D341Med (cell line): Measurements from ENCODE around the gene UBE2M.

Experiments used
- DNase-seq: peaks from one replicate; pipeline ENCODE4 v3.0.0; 2012; ENCODE audit warnings: low spot score

UBE2M gene

DNA sequence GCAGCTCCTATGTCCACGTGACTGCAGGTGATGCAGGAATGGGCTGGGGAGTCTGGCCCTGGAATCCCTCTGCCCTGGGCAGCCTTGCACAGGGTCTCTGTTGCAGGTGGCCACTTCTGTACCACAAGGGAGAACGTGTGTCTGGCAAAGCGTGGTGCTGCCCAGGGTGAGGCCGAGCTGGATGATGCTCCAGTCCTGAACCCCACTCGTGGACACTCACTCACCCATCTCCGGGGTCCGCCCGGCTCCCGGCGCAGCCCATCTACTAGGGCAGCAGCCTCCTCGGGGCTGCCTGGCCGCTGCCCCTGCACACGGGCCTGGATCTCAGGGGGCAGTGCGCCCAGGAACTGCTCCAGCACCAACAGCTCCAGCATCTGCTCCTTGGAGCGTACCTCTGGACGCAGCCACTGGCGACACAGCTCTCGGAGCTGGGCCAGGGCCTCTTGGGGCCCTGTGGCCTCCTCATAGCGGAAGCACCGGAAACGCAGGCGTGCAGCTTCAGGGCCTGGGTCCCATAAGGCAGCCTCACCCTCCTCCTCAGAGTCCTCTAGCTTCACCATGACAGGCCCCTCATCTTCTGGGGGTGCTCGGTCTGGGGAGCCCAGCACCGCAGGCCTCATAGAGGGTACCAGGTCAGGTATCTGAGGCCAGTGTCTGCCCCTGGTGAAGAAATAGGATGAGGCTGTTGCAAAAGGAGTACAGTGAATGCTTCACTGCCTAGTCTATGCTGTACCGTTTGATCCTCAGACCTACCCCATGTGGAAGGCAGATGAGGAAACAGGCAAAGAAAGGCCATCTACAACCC, 12.6 kb upstream of the UBE2M start:
- no peak for DNase-seq

DNA sequence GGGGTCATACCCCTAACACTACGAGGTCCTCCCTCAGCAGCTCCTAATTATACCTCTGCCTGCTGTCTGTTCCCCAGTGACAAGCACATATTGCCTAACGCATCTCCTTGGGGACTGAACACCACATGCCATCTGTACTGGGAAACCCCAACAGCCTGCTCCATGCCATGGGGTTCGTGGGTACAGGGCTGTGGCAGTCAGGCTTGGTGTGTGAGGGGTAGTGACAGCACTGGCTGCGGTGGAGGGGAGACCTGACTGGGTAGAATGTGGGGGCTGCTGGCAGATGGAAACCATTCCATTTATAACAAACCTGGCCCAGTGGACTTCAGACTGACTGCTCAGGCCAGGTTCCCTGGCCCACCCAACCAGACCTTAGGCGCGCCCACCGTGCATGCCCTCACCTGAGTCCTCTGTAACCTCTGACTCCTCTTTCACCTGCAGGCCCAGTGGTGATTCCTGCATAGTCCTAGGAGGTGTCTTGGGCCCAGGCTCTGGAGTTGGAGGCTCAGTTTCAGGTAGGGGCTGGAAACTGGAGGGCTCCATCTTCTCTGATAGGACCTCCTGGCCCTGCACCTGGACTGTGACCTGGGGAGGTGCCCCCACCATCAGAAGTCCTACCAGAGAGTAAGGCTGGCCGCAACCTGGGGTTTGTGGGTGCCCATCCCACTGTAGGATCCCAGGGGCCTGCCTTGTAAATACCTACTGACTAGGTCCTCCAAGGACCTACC, 11.7 kb upstream of the UBE2M start:
- DNase-seq = no peak

DNA sequence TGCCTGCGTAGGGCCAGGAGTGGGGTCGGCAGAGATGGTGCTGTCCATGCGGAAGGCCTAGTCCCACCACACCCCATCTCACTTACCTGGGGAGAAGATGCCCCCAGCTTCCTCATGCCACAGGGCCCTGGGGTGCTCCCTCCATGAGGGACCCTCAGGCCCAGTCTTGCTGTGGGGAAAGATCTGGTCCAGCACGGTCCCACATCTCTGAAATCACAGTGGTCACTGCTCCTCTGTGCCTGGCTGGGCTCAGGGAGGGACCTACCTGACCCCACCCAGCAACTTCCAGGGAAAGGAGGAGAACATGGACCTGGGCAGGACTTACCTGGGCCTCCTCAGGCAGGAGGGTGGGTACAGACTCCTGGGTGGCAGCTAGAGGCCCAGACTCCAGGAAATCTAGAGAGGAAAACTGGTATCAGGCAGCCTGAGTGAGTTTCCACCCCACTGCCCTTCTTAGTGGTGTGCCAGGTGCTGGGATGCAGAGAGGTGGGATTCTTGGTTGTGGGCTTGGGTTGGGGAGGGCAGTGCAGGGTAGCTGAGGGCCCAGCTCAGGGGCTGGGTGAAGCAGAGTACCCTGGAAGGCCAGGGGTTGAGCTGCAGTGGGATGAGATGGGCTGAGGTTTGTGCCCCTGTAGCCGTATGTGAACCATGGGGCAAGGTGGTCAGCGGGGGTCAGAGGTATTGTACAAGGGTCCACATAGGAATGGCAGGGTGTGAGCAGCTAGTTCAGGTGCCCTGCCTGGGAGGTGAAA, 11.0 kb upstream of the UBE2M start:
- no peak for DNase-seq

DNA sequence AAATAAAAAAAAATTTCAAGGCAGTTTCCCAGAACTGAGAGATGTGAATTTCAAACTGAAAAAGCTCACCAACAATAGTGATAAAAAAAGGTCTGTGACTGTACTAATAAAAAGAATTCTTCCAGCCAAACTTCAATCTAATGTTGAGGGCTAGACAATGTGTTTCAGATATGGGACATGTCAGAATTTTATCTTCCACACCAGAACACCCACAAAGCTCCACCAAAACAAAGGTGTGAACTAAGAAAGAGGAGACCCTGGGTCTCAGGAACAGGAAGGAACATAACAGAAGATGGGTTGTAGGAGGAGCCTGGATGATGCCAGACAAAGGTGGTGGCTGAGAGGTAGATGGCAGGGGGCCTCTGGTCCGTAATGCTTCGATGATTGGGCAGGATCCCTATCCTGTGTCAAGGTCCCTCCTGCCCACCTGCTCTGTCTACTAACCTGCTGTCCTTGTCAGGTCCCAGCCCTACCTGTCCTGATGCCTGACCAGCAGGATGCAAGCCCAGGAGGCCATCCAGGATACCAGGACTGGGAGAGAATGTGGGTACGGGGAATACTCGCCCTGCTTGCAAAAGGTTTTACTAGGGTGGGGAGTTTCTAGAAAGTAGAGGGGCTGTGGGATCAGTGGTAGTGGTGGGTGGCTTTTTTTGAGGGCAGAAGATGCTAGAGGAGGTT, 10.2 kb upstream of the UBE2M start:
- DNase-seq = no peak

DNA sequence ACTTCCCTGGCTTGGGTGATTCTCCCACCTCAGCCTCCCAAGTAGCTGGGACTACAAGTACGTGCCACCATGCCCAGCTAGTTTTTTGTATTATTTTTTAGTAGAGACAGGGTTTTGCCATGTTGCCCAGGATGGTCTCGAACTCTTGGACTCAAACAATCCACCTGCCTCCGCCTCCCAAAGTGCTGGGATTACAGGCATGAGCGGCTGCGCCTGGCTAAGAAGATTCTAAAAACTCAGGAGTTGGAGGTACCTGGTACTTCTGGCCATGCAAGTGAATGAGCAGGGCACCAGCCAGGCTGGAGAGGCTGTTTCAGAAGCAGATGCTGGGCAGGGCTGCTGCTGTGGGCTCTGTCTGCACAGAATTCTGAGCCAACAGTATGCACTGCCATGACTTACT, 8.6 kb upstream of the UBE2M start:
- no peak for DNase-seq

DNA sequence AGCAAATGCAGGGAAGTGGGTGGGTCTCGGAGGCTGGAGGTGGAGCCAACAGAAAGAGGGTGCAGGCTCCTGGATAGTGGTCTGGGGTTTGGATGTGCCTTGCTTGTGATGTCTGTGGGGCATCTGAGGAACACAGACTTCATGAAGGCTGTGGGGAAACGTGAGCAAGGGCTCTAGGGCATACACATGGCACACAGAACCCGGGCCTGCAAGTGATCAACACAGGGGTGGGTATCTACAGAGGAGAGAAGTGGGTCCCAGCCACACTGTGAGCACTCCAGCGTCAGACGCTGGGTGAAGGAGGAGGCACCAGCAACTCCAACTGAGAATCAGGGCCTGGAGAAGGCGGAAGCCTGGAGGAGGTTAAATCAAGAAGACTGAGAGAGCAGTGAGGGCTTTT, 5.4 kb upstream of the UBE2M start:
- DNase-seq = no peak

DNA sequence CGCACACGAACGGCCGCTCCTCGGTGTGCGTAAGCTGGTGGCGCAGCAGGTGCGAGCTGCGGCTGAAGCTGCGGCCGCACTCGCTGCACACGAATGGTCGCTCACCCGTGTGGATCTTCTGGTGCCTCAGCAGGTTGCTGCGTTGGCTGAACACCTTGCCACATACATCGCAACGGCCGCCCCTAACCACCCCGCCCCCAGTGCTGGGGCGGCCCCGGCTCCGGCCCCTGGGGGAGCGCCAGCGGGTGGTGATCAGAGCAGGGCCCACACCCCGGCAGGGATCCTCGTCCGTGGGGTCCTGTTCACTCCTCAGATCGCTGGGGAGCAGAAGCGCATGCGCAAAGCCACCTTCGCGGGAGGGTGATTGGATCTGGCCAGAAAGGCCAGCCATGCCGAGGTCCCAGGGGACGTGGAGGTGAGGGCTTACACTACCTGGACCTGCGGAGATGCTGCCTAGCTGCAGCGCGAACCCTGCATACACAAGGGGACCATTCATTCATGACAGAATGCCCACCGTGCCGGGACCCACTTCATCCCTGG, 4.7 kb upstream of the UBE2M start:
- no peak for DNase-seq

DNA sequence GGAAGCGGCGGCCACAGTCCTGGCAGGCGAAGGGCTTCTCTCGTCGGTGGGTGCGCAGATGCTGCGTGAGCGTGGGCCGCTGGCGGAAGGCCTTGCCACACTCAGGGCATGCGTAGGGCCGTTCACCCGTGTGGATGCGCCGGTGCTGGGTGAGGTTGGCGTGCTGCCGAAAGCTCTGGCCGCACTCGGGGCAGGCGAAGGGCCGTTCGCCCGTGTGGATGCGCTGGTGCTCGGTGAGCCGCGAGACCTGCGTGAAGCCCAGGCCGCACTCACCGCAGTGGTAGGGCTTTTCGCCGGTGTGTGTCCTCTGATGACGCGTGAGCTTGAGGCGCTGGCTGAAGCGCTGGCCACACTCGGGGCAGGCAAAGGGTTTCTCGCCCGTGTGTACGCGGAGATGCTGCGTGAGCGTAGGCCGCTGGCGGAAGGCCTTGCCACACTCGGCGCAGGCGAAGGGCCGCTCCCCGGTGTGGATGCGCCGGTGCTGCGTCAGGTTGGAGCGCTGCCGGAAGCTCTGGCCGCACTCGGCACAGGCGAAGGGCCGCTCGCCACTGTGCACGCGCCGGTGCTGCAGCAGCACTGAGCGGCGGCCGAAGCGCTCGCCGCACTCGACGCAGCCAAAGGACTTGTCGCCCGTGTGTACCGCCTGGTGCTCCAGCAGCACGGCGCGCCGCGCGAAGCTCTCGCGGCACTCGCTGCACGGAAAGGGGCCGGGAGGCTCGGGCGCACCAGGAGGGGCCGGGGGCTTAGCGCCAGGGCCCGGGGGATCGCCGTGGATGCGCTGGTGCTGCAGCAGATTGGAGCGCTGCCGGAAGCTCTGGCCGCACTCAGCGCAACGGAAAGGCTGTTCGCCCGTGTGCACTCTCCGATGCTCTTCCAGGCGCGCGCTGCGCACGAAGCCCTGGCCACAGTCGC, 4.0 kb upstream of the UBE2M start:
- no peak for DNase-seq

DNA sequence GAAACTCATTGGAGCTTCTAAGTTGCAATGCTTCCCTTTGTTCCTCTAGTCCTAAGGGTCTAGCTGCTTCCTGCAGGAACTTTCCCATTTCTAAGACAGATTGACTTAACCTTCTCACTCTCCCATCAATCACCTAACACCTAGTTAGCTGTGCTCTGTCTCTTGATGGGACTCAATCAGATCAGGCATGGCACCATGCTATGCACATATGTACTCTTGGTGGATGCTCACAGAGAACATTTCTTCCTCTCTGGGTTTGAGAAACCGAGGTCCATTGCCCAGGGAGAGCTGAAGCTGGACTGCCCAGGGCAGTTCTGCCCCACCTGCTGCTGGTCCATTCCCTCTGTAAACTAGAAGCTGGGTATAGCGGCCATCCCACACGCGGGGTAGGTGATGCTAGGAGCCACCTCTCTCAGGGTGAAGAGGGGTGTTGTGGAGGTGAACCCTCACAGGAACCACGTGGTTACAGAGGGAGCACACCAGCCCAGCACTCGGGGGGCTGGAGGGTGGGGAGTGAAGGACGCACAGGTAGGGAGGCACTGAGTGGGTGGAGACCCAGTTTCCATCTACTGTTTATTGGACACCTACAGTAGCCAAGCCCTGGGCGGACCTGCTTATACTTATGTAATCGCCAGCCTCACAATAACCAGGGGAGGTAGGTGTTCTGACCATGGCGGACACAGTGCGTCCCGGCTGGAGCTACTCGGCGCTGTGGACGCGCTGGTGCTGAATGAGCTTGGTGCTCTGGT, 3.1 kb upstream of the UBE2M start:
- DNase-seq = no peak

DNA sequence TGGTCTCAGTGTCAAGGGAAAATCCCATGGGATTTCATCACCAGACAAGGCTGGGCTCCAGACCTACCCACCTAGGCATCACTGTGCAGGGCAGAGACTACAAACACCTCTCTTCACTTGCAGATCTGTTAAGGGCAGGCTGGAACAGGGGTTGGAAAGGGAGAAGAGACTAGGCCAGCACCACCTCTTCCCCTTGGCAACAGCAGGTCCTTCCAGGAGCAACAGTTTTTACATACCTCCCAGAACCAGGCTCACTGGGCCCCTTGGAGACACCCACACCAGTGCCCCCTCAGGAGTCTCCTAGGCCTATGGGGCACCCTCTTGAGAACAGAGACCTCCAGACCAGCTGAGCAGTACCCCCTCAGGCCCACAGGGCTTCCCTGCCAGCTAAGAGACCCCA, 2.5 kb upstream of the UBE2M start:
- DNase-seq = no peak

DNA sequence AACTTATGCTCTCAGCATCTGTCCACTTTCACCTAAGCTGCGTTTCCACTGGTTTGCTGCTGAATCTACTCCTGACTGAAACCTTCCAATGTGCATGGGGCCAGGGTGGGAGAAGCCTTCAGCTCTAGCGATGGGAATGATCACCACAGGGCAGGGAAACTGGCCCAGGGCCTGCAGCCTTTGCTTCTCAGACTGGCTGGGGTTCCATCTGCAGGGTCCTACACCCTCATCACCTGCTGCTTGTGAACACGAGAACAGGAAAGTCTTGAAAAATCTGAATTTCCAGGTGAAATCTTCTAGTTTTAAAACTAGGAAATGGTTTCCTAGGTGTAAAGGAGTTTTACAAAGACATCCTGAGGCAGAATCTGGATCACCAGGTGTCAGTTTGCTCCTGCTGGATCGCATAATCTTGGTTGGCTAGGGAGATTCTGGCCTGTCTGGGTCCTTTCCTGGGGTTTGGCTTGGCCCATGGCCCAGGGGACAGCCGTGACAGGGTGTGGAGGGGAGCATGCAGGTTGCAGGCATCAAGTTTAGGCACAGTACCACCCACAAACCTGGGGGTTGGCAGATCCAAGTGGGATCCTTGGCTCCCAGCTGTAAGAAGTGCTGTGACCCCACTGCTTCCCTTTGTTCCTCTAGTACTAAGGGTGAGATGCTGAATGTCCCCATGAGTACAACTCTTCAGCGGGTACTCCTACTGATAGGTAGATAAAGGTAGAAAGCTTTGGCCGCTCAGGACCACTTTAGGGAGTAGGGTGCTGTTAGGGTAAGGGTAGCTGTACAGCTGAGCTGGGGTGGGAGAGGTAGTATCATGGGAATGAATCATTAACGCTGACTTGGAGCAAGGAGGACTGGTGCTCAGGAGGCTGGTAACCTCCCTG, 1.8 kb upstream of the UBE2M start:
- DNase-seq = no peak

DNA sequence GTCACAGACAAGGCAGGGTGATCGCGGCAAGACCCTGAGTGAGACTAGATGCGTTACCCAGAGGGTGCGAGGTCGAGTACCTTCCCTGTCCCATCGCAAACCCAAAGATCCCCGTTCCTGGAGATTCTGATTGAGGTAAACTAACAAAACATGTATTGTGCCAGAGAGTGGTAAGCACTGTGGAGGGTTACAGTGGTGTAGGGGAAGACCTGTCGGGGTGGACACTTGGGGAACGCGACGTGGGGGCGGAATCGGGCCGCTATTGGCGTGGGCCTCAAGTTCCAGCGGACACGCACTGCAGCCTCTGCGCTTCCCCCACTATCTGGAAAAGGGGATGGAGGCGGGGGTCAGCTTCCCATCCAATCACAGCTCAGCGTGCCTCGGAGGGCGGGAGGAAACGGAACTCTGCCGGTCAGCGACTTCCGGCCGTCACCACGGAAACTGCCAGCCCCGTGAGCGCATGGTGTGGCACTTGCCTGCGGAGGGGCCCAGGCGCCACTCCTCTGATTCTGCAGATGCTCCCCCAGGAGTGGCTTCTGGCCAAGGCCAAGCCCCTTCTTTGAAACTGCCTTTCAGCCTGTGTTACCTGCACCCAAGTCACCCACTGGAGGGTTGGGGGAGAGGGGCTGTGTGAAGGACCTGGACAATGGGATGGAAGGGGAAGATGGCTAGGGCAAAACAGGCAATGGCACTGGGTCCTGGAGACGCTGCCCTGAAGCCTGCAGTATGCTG, 1.0 kb upstream of the UBE2M start:
- DNase-seq = peak; percentile 92

DNA sequence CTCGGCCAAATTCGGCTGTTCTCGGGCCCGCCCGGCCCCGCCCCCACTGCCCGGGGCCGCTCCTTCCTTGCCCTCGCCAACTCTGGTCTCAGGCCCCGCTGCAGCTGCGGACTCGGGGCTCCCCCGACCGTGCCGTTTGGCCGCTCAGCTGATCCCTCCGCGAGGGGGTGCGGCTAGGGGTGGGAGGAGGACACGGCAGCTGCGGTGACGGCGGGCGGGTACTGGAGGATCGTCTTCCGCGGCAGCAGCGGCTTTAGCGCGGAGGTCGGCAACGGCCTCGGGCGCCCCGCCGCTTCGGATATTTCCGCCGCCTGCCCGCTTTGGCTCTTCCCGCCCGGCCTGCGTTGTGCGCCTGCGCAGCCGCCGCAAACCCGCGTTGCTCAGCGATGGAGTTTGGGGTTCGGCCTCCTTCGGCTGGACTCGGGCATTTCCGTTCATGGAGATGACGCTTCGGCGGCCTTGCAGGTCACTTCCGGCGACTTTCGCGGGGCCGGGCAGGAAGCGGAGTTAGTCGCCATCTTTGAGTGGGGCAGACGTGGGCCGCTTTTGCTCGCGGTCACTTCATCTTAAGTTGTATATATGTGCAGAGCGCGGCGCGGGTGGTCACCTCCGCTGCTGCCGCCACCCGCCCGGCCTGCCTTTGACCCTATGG, 338 bp upstream of the UBE2M start:
- DNase-seq = peak; percentile 95

DNA sequence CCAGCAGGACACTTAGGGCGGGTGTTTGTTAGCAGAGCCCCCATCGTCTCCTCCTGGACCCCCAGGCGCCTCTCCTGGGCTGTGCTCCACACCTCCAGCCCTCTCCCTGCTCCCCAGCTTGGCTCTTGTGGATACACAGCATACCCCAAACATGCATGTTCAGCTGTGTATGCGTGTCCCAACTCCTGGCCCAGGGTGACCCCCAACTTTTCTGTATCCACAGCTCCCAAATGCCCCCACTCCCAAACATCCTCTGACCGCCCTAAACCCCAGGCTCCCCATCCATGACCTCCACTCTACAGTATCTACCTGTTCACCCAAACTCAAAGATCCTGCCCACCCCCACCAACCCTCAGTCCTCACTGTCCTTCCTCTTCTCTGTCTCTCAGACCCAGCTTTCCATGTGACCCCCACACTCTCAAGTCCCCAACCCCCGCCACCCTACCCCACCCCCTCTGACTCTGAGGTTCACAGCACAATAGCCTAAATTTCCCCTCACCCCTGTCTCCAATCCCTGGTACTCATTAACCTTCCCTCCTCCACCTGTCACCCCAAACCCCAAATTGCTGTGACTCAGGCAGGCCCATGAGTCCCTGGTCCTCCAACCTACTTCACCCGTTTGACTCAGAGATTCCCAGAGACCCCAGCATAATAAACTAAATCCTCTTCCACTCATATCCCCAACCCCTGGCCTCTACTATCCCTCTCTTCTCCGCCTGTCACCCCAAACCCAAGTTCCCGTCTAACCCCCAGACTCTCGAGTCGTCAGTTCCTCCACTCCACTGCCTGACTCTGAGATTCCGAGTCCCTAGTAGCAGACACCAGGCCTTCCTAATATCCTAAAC, 968 bp downstream of the UBE2M start:
- no peak for DNase-seq

DNA sequence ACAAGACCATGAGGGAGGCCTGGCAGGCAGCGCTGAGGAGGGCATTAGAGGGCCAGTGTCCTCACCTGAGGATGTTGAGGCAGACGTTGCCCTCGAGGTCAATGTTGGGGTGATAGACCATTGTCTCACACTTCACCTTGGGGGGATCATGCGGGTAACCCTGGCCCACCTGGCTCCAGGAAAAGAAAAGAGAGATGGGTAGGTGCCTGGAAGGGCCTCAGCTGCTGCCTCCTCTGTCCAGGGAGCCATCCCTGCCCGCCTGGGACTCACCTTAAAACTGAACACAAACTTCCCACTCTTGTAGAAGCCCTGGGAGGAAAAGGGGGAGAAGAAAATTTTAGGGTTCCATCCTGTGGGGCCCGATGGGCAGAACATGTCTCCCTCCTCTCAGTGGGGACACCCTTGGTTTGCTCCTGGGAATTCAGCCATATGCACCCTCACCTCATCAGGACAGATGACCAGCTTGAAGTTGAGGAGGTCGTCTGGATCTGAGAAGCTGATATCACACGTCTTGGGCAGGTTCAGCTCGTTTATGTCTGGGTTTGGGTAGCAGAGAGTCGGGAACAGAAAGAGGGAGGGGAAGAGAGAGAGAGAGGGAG, 1.7 kb downstream of the UBE2M start:
- no peak for DNase-seq

DNA sequence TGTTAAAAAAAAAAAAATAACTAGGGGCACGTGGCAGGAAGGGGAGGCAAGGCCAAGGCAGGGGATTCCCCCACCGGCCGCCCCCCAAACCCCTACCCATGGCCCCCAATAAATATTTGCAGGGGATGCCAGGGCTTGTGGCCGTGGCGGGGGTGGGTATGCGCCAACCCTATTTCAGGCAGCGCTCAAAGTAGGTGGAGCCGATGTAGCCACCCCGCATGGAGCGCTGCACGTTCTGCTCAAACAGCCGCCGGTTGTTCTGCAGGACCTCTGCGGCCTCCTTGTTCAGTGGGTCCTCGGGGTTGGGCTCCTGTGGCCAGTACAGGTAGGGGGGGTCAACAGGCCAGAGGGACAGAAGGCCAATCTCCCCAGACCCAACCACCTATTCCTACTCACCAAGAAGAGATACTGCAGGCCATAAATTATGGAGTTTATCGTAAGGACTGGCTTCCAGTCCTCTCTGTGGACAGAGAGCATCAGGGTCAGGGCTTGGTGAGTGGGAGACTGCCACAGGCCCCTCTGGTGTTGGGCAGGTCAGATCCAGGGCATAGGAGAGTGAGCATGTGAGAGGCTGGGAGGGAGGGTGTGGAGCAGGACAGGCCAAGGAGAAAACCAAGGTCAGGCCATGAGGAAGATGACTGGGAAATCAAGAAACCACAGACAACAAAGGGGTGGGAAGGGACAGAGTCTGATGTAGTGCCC, 2.3 kb downstream of the UBE2M start:
- no peak for DNase-seq
